ENCODE results near the gene CTSK. TPM values are rescaled to one million over a fixed set of nuclear protein-coding genes. Genes with fewer than 3 reads are reported as not detected.
"Not testable (repeated sequence)": the region's sequence is repeated elsewhere in the genome, so short reads cannot be mapped to it uniquely, and the experiment has no call there.

The CTSK gene
- total RNA-seq, 2 donors from 2014 or later, result 11.4 to 33.6 TPM

DNA sequence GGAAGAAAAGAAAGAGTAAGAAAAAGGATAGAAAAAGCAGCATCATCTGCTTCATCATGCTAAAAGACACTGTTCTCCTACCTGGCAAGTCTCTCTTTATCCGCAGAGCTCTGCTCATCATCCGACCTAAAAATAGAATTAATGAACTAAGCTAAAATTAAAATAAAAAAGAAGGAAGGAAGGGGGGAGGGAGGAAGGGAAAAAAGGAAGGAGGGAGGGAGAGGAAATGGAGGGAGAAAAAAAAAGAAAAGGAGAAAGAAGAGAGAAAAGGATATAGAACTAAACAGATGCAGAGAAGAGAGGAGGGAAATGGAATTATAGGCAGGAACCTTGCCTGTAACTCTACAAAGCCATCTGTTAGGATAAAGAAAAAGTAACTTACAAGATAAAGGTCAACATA is 34.3 kb upstream of the CTSK start:
- Histone ChIP-seq H3K27ac (no peak overlapping the region), H3K9ac (ENCODE audit: low read depth in 2 of 2, low read length in 2 of 2) (no peak overlapping the region), H3K36me3 (peaks cover 6% of the 10 kb centered on the region), H3K4me3 (no peak overlapping the region), H3K27me3 (no peaks in the 10 kb centered on the region), H3K4me1 (no peaks in the 10 kb centered on the region), H3K9me3 (no peaks in the 10 kb centered on the region)
- intact Hi-C loops (cut with DNase I), result no loop called here
- DNase-seq, result no peak
- TF ChIP-seq, protein P1, sequence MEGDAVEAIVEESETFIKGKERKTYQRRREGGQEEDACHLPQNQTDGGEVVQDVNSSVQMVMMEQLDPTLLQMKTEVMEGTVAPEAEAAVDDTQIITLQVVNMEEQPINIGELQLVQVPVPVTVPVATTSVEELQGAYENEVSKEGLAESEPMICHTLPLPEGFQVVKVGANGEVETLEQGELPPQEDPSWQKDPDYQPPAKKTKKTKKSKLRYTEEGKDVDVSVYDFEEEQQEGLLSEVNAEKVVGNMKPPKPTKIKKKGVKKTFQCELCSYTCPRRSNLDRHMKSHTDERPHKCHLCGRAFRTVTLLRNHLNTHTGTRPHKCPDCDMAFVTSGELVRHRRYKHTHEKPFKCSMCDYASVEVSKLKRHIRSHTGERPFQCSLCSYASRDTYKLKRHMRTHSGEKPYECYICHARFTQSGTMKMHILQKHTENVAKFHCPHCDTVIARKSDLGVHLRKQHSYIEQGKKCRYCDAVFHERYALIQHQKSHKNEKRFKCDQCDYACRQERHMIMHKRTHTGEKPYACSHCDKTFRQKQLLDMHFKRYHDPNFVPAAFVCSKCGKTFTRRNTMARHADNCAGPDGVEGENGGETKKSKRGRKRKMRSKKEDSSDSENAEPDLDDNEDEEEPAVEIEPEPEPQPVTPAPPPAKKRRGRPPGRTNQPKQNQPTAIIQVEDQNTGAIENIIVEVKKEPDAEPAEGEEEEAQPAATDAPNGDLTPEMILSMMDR (IDR thresholded peaks at IDR 0.05), result no peak

DNA sequence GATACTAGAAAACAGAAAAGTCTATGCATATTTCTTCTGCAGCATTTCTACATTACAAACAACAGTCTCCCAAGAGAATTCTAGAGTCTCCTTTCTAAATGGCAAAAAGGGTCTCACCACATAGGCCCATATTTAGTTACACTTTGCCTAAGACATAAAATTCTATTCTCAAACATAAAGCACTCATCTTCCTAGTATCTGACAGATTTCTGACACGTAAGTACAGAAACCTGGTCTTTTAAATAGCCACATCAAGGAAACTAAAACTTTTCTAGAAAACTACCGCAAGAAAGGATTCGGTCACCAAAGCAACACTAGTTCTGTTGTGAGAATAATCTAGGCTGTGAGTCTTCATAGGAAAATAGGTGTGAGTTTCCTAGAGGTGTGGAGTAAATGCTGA is 33.6 kb upstream of the CTSK start:
- H3K27ac ChIP-seq, result no peak overlapping the region
- H3K4me3 ChIP-seq, result no peak overlapping the region

DNA sequence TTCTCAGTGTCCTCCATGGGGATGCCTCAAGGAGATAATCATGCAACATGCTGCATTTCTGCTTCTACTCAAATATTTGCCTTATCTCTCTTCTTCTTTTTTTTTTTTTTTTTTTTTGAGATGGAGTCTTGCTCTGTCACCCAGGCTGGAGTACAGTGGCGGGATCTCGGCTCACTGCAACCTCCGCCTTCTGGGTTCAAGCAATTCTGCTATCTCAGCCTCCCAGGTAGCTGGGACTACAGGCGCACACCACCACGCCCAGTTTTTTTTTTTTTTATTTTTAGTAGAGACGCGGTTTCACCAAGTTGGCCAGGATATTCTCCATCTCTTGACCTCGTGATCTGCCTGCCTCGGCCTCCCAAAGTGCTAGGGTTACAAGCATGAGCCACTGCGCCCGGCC is 32.8 kb upstream of the CTSK start:
- H3K4me3 ChIP-seq; H3K9me3 ChIP-seq; H3K4me1 ChIP-seq; H3K36me3 ChIP-seq; H3K27me3 ChIP-seq; H3K27ac ChIP-seq; H3K9ac ChIP-seq (ENCODE audit: low read depth in 2 of 2, low read length in 2 of 2); intact Hi-C loops (cut with DNase I); DNase-seq: not testable (repeated sequence)

More for the DNA sequence above, 33.6 kb upstream of the CTSK start:
- Histone ChIP-seq H3K4me1 (no peaks in the 10 kb centered on the region), H3K9me3 (no peaks in the 10 kb centered on the region), H3K36me3 (peaks cover 6% of the 10 kb centered on the region), H3K9ac (ENCODE audit: low read depth in 2 of 2, low read length in 2 of 2) (no peak overlapping the region), H3K27me3 (no peaks in the 10 kb centered on the region)
- TF ChIP-seq, protein P1 (IDR thresholded peaks at IDR 0.05), result no peak
- no peak for DNase-seq
- intact Hi-C loops (cut with DNase I), result no loop called here

DNA sequence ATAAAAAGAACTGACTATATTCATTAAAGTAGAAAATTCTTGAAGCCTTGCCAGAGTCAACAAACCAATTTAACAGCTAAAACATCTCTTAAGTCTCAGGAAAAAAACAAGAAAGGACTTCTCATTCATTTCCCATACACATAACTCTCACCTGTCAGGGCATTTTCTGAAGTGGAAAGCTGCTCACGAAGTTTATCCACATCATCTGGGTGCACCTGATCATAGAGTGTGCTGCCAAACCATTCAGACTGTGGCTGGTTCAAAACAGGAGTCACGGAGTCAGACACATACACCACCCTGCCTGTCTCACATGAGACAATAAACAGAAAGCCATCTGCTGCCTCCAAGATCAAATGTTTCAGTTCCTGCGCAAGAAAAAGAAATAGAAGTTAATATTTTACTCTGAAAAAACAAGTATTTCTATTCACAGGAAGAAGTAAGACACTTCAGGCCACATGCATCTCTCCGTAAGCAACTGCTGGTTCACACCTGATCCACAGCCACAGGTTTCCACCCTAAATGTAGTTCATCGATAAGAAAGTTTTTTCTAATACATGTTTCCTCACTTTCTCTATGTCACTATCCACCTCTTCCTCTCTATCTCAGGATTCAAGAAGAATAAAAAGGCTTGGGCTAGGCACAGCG is 28.2 kb upstream of the CTSK start:
- Histone ChIP-seq H3K9ac (ENCODE audit: low read depth in 2 of 2, low read length in 2 of 2) (no peak overlapping the region), H3K4me3 (no peak overlapping the region), H3K4me1 (no peaks in the 10 kb centered on the region), H3K27me3 (no peaks in the 10 kb centered on the region), H3K9me3 (no peaks in the 10 kb centered on the region), H3K36me3 (peaks cover 14% of the 10 kb centered on the region), H3K27ac (peak overlapping the region; percentile 25)
- intact Hi-C loops (cut with DNase I), result no loop called here
- peak; percentile 26 for DNase-seq
- TF ChIP-seq, protein P1 (IDR thresholded peaks at IDR 0.05), result no peak

DNA sequence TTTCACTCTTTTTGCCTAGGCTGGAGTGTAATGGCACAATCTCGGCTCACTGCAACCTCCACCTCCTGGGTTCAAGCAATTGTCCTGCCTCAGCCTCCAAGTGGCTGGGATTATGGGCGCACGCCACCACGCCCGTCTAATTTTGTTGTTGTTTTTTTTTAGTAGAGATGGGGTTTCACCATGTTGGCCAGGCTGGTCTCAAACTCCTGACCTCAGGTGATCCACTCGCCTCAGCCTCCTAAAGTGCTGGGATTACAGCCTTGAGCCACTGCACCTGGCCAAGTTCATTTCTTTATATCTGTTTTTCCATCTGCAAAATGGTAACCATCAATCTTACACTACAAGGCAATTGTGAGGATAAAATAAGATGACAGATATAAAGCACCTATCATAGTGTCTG is 25.9 kb upstream of the CTSK start:
- H3K4me3 ChIP-seq; H3K9me3 ChIP-seq; H3K9ac ChIP-seq (ENCODE audit: low read depth in 2 of 2, low read length in 2 of 2); H3K4me1 ChIP-seq; intact Hi-C loops (cut with DNase I); H3K27me3 ChIP-seq; DNase-seq; H3K27ac ChIP-seq: not testable (repeated sequence)
- peaks cover 14% of the 10 kb centered on the region for H3K36me3 ChIP-seq

DNA sequence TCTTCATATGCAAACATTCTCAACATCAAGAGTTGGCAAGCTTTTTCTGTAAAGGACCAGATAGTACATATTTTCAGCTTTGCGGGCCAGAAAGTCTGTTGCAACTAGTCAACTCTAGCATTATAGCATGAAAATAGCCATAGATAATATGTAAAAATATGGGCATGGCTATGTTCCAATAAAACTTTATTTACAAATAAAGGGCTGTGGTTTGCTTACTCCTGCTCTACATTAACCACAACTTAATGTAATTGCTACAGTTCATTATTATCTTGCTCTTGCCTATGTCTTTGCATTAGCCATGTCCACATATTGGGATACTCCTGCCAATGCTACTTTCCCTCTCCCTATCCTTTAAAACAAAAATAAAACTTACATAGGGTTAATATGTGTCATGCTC is 24.5 kb upstream of the CTSK start:
- Histone ChIP-seq H3K9ac (ENCODE audit: low read depth in 2 of 2, low read length in 2 of 2) (no peak overlapping the region), H3K4me3 (no peak overlapping the region), H3K4me1 (no peaks in the 10 kb centered on the region), H3K27me3 (no peaks in the 10 kb centered on the region), H3K27ac (no peak overlapping the region), H3K9me3 (no peaks in the 10 kb centered on the region), H3K36me3 (peaks cover 14% of the 10 kb centered on the region)
- no peak for DNase-seq
- TF ChIP-seq, protein P1 (IDR thresholded peaks at IDR 0.05), result no peak
- intact Hi-C loops (cut with DNase I), result no loop called here
